ENCODE data around the gene OPTN.

Gene OPTN

DNA sequence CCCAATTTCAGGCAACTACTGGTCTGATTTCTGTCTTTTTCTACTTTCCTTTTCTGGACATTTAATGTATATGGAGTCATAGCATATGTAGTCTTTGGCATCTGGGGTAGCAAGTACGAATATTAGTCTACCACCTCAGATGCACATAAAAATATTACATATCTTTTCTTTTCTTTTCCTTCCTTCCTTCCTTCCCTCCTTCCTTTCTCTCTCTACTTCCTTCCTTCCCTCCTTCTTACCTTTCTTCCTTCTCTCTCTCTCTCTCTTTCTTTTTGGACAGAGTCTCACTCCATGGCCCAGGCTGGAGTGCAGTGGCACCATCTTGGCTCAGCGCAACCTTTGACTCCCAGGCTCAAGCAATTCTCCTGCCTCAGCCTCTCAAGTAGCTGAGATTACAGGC lies 4.0 kb upstream of the OPTN start:
- TF ChIP-seq, protein P1, sequence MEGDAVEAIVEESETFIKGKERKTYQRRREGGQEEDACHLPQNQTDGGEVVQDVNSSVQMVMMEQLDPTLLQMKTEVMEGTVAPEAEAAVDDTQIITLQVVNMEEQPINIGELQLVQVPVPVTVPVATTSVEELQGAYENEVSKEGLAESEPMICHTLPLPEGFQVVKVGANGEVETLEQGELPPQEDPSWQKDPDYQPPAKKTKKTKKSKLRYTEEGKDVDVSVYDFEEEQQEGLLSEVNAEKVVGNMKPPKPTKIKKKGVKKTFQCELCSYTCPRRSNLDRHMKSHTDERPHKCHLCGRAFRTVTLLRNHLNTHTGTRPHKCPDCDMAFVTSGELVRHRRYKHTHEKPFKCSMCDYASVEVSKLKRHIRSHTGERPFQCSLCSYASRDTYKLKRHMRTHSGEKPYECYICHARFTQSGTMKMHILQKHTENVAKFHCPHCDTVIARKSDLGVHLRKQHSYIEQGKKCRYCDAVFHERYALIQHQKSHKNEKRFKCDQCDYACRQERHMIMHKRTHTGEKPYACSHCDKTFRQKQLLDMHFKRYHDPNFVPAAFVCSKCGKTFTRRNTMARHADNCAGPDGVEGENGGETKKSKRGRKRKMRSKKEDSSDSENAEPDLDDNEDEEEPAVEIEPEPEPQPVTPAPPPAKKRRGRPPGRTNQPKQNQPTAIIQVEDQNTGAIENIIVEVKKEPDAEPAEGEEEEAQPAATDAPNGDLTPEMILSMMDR (IDR thresholded peaks at IDR 0.05; ENCODE audit: borderline replicate concordance, control extremely low read depth, extremely low read depth, insufficient read depth, missing control alignments), result no peak
- in situ Hi-C loops (cut with MboI; ENCODE audit: low sequenced_read_pairs, unreplicated experiment), result no loop called here
- DNase-seq (ENCODE audit: low spot score), result no peak

DNA sequence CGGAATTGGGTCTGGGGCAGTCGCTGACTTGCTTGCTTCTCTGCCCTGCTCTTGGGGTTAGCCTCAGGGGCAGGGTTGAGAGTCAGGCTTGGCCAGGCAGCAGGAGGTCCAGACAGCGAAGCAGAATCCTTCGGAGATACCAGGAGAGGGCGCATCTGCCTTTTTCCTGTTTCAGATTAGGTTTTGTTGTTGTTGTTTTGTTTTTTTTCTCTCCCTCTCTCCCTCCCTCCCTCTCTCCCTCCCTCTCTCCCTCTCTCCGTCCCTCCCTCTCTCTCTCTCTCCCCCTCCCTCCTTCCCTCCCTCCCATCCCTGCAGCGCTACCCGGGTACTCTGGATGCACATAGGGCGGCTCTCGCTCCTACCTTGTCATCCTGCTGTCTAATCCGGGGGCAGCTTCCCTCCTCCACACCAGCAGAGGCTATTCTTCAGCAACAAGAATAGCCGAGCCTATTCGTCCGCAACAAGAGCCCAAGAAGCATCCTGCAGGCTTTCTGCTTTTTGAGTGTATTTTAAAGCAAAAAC lies 758 bp upstream of the OPTN start:
- DNase-seq (ENCODE audit: low spot score), result peak; percentile 76
- in situ Hi-C loops (cut with MboI; ENCODE audit: low sequenced_read_pairs, unreplicated experiment), result no loop called here
- TF ChIP-seq, protein P1 (IDR thresholded peaks at IDR 0.05; ENCODE audit: borderline replicate concordance, control extremely low read depth, extremely low read depth, insufficient read depth, missing control alignments), result peak; percentile 30

DNA sequence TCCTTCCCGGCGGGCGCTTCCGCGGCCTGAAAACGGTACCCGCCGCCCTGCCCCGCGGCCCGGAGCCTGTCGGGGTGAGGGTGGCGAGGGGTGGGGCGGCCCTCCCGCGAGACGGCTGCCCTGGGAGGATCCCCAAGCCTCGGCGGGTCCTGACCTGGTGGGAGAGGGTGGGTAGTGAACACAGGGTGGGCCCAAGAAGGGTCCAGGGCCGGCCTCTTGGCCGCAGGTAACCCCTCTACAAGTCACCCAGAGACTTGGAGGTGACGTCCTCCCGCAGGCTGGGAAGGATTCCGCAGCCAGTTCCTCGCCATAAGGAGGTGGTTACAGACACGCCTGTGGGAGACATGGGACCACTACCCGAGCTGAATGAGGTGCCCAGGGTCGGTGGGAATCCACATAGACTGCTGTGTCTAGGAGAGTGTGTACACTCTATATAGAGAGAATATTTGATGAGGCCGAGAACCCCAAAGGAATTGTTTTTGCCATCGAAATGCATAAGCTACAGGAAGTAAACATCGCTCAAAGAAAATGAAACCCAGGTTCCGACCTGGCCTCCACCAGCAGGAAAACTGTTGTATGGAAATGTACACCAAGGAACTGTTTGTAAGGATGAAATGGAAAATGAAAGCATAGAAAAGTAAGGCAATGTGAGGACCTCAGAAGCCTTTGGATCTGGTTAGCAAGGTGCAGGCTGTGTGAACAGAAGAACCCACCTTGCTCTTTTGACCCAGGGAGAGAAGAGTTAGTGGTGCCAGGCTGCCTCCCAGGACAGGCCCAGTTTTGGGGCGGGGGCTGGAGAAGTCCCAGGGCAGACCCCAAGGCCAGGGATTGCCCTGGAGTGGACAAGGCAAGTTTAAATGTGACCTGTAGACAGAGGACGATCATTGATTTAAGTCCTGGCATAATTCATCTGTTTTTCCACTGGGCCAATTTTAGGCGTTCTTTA lies 659 bp downstream of the OPTN start:
- TF ChIP-seq, protein P1 (IDR thresholded peaks at IDR 0.05; ENCODE audit: borderline replicate concordance, control extremely low read depth, extremely low read depth, insufficient read depth, missing control alignments), result no peak
- in situ Hi-C loops (cut with MboI; ENCODE audit: low sequenced_read_pairs, unreplicated experiment), result no loop called here
- DNase-seq (ENCODE audit: low spot score), result peak; percentile 49

DNA sequence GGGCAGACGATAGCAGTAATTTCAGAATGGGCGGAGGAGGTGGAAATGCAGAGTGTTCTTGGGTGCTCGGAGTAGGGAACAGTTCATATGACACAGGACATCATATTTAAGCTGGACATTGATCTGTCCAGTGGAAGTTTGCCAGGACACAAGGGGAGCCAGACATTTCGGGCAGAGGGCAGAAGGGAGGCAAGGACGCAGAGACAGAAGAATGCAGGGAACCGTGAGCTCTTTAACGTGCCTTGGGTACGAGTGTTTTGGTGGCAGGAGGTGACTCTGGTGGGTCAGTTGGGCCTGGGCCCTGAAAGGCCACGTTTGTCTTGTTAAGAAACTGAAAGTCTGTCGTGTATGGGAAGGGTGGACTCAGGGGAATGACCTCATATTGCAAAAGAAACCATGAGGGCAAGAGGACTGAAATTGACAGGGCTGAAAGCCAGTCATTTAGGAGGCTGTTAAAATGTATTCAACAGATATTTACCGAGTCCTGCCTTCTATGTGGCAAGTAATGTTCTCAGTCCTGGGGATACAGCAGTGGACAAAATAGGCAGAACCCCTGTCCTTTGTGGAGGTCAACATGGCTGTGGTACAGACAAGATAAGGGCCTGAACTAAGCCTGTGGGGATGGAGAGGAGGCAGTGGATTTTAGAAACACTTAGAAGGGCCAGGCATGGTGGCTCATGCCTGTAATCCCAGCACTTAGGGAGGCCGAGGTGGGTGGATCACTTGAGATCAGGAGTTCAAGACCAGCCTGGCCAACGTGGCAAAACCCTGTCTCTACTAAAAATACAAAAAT lies 2.2 kb downstream of the OPTN start:
- TF ChIP-seq, protein P1 (IDR thresholded peaks at IDR 0.05; ENCODE audit: borderline replicate concordance, control extremely low read depth, extremely low read depth, insufficient read depth, missing control alignments), result no peak
- DNase-seq (ENCODE audit: low spot score), result peak; percentile 45
- in situ Hi-C loops (cut with MboI; ENCODE audit: low sequenced_read_pairs, unreplicated experiment), result no loop called here

DNA sequence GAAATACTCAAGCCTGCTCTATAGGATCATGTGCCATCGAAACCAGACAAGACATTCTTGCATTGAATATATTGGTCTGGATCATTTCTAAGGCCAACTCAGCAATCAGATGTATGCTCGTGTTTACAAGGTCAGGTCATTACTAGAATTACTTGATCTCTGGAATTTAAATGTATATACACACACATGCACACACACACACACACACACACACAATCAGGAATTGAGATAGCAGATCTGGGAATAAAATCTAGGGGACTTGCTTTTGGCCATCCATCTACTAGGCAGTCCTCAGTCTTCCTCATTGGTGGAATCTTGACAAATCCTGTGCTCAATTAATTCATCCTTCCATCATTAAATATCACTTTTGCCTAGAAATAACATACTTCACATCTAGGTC lies 3.6 kb downstream of the OPTN start:
- in situ Hi-C loops (cut with MboI; ENCODE audit: low sequenced_read_pairs, unreplicated experiment), result no loop called here
- TF ChIP-seq, protein P1 (IDR thresholded peaks at IDR 0.05; ENCODE audit: borderline replicate concordance, control extremely low read depth, extremely low read depth, insufficient read depth, missing control alignments), result no peak
- DNase-seq (ENCODE audit: low spot score), result no peak

DNA sequence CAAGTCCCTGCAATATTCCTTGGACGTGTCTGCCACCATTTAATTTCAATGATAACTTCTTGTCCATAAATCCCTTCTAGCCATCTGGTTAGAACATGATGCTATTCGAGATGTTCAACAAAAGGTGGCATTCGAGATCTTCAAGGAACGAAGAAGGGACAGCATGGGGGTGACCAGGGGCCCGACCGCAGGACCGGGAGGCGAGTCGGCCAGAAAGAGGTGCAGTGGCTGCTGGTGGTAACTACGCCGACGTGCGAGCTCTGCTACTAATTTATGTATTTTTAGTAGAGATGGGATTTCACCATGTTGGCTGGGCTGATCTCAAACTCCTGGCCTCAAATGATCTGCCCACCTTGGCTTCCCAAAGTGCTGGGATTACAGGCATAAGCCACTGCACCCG lies 4.7 kb downstream of the OPTN start:
- in situ Hi-C loops (cut with MboI; ENCODE audit: low sequenced_read_pairs, unreplicated experiment), result no loop called here
- TF ChIP-seq, protein P1 (IDR thresholded peaks at IDR 0.05; ENCODE audit: borderline replicate concordance, control extremely low read depth, extremely low read depth, insufficient read depth, missing control alignments), result no peak
- no peak for DNase-seq (ENCODE audit: low spot score)
